ENCODE measurements around the gene ATP13A1.

Gene ATP13A1

DNA sequence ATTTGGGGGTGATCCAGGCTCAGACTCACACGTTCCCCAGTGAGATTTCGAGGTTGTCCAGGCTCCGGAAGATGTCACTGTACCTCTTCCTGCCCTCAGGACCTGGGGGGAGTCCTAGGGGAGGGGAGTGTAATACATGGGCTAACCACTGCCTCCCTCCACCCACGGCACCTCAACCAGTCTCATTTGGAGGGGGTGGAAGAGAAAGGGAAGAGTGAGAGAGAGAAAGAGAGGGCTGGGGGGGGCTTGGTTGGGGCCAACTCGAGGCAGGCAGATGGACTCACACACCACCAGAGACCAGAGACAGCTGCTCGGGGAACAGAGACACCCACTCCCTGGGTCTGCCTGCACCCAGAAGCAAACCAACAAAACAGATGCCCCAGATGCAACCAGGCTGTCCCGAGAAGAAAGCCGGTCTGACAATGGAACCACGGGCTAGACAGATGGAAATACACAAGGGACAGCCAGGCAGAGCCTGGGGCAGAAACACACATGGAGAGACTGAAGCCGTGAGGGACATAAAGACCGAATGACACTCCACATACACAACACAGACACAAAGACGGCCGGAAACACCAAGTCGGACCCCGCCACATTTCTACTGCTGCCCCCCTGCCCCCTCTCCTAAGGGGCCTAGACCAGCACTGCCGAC is 20.8 kb downstream of the ATP13A1 start:
- no peak for DNase-seq

DNA sequence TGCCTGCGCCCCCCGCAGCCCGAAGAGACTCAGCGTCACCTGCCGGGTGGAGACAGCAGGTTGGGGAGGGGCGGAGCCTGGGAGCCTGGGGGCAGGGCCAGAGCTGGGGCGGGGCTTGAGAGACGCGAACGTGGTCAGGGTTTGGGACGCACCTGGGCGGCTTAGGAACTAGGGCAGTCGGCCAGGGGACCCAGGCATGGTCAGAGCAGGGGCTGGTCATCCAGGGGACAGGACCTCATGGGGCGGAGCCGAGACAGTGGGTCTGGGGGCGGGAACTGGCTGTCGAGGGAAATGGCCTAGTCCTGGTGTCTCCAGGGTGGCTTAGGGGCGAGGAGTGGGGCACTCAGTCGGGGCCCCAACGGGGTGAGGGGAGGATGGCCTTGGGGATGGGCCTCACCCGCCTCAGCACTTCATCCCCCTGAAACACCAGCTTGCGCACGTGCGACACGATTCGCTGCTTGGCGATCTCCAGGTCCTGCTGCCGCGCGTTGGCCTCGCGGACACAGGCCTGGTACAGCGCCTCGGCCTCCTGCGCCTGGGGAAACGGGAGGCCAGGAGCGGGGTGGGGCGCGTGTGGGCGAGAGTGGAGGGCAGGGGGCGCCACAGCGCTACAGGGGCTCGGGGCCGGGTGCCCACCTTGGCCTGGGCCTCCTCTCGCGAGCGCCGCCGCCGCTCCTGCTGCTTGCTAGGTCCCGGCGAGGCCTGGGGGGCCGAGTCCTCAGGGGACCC is 25.8 kb downstream of the ATP13A1 start:
- no peak for DNase-seq

DNA sequence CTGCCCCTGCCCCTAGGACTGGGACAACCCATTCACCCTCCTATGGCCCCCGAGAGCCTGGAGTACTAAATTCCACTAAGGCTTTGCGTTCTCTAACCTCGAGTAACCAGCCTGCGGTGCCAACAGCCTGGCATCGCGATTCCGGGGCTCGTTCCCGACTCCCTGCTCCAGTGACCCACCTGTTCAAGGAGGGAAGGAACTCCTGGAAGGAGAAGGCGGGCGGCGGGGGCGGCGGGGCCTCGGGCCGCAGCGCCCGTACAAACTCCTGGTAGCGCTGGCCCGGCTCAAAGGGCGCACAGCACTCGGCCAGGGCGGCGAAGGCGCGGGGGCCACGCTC is 26.3 kb downstream of the ATP13A1 start:
- no peak for DNase-seq

DNA sequence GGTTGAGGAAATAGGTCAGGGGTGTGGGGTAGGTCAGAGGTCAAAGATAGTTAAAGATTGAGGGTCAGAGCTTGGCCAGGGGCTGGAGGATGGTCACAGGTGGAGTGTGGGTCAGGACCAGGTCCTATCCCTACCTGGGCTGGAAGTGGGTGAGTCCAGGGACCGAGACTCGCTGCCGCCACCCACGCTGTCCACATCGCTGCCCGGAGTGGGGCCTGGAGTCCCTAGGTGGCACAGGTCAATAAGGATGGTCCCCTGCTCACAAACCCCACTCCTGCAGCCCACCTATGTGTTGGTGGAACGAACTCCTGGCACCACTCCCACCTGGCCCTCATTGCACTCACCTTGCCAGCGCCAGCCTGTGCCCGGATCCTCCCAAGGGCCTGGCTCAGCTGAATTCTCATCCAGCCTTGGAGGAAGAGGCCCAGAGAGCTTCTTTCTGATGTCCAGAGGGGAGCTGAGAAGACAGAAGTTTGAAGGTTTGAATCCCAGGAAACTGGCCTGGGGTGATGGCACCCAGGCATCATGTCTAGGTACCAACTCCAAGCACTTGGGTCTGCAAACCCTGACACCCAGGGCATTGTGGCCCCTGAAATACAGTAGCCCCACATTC is 26.8 kb downstream of the ATP13A1 start:
- DNase-seq: no peak

DNA sequence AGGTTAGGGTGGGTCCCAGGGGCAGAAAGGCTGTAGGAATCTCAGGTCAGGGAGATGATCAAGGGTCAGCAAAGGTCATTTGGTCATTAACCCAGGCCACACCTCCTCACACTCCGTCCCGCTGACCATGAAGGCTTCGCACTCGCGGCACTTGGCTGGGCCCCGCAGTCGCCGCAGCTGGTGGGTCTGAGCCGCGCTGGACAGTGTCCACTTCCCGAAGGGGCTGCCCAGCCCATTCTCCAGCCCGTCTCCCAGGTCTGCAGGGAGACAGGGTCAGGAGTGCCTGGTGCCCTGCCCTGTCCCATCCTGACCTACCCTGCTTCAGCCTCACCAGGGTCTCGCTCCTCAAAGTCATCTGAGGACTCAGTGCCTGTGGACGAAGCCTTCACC is 28.2 kb downstream of the ATP13A1 start:
- no peak for DNase-seq

DNA sequence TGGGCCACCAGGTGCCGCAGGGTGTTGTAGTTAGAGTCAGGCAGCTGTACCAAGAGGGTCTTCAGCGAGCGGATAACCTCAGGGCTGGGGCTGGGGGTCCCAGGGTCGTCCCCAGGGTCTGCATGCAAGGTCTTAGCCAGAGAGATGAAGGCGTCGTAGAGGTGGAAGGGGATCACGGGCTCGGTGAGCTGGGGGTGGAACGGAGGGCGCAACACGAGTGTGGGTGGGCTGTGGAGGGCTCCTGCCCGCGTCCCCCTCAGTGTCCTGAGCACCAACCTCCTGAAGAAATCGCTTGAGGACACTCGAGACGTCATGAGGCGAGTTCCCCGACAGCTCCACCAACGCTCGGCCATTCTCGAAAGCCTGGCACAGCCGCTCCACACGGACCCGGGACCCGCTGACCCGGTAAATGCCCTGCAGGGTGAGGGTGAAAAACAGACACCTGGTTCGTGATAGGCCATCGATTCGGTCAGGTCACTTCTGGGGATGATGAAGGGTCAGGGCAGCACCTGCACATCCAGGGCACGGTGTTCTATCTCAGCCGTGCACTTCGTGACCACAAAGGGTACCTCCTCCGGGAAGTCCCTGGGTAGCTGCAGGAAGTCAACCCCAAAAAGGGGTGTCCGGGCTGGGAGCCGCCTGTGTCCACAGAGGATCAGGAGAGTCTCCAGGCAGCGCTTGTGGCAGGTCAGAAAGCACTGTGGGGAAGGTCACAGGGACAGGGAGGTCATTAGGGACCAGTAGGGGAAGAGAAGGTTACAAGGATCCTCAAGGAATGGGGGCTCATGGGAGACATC is 28.8 kb downstream of the ATP13A1 start:
- DNase-seq: no peak

DNA sequence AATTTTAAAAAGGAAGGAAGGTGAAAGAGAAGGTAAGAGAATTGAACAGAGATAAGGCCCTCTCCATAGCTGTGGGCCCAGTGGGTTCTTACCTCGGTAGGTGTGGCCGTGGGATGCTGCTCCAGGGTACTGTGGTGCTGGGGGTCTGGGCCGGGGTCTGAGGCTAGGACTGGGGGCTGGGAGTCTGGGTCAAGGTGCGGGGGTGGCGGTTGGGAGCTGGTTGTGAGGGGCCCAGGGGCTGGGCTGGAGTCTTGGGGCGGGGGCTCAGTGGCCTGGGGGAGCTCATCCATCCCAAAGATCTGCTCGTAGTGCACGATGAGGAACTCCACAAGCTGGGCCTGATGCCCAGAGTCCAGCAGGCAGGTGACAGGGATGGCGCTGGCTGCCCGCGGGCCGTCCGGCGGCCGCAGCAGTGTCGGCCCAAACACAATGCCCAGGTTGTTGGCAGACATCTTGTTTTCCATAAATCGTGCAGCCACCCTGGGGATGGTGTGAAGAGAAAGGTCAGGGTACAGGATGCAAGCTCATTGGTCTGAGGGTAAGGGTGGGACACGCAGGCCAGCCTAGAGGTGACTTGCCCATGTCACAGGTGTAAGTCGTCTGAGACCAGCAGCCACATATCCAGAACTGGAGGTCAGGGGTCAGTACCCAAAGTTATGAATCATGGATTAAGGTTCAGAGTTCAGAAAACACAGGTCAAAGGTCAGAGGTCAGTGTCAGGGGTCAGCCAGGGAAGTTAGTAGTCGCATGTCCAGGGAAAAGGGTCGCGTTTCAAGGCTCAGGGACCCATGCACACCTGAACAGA is 29.6 kb downstream of the ATP13A1 start:
- no peak for DNase-seq

DNA sequence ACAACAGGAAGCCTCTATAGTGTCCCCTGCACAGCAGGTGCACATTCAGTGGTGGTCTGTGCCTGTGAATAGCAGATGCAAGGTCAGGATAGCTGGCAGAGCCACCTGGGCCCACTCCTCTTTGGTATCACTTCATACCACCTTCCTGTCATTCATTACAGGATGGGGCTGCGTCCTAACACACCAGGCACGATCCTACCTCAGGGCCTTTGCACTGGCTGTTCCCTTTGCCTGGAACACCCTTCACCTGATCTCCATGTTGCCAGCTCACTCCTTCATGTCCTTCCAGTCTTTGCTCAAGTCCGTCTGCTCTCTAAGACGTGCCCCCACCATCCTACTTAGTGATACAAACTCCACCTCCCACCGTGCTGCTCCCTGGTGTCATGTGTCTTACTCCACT is 30.8 kb downstream of the ATP13A1 start:
- DNase-seq: no peak

DNA sequence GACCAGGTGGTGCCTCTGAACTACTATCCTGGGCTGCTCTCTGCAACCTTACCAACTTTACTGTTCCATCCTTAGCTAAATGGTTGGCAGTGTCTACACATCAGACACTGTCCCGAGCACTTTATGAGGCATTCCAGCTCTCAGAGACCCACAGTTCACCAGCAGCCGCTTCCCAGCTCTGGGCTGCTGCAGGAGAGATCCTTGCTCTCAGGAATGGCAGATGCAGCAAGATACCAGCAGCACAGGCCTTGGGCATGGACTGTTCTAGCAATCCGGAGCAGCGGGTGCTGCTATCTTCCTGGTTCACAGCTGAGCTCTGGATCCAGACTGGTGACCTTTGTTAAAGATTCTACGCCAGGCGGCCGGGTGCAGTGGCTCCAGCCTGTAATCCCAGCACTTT is 32.1 kb downstream of the ATP13A1 start:
- no peak for DNase-seq

DNA sequence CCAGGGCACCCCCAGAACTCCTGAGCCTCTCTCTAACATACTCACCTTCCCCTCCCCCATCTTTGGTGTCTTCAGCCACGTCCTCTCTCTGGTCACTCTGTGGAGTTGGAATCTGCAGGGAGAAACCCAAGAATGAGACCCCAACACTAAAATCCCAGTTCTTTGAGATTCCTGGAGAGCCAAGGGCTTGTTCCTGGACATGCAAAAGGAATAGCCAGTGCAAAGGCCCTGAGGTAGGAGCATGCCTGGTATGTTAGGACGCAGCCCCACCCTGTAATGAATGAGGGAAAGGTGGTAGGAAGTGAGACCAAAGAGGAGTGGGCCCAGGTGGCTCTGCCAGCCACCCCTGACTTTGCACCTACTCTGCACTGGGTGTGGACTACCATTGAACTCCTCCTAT is 33.0 kb downstream of the ATP13A1 start:
- no peak for DNase-seq

DNA sequence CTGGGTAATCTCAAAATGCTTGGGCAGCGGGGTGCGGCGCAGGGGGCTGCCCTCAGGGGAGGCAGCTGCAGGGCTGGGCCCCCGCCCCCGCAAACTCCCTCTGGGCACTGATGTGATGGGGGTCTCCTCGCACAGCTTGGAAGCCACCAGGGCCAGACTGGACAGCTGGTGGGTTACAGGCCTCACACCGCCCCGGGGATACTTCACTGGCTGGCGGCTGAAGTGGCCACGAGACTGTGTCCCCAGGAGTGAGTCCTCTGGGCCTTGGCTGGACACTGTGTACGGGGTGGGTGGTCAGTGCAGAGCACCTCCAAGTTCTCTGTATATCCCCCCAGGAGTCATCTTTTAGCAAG is 33.4 kb downstream of the ATP13A1 start:
- DNase-seq: no peak

DNA sequence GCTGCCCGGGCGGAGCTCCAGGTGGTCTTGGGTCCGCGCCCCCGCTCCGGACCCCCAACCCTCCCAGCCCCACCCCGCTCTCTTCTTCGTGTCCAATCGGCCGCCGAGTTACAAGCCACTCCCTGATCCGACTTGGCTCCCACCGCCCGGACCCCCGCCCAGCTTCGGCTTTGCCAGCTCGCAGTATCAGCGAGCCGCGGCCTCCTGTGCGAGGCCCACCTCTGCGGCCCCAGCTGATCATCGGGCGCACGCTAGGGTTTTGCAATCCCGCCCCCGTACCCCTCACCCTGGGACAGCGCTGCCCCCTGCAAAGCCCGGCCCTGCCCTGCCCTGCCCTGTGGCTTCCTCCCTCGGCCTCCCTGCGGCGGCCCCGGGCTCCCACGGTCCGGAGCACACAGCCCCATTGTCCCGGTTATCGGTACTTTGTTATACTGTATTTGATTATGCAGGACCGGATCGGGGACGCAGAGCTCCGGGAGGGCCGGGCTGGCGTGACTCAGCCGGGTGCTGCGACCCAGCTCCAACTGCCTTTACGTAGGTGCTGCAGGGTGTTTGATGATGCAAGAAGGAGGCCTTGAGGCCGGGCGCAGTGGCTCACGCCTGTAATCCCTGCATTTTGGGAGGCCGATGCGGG is 34.9 kb downstream of the ATP13A1 start:
- peak; percentile 71 for DNase-seq

DNA sequence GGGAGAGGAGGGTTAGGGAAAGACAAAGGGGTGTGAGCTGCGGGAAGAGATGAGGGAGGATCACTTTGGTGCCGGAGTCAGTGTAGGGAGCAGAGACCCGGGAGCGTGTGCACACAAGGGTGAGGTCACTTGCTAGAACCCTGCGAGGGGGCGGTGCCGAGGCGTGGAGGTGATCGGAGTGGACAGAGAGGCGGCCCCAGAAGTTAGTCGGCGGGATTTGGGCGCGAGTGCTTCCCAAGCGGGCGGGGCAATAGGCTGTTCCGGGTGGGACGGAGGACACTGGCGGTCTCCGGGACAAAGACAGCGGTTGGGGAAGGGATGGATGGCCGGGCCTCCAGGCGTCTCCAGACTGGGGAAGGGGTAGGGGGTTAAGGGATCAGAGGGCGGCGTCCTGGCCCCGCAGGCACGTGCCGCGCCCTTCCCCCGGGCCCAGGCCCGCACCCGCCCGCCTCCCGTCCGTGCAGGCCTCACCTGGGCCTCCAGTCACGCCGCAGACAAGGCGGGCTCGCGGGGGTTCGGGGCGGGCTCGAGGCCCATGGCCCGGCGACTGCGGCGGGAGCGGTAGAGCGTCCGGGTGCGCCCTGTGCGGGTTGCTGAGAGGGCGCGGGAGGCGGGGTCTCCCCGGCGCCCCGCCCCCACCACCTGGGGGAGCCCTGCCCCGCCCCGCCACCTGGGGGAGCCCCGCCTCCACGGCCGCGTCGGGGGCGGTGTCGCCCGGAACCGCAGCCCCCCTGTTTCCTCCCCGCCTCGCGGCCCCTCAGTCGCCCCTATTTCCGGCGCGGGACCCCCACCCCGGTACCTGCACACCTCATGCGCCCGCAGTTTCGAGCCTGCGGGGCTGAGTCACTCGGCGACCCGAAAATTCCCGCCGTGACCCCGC is 35.6 kb downstream of the ATP13A1 start, which contains the start of gene LPAR2:
LPAR2 (minus strand) TSS at position 600 of the 880 bp plus-strand sequence. CDS start 945 bp downstream, outside the sequence.
- DNase-seq: peak; percentile 54

DNA sequence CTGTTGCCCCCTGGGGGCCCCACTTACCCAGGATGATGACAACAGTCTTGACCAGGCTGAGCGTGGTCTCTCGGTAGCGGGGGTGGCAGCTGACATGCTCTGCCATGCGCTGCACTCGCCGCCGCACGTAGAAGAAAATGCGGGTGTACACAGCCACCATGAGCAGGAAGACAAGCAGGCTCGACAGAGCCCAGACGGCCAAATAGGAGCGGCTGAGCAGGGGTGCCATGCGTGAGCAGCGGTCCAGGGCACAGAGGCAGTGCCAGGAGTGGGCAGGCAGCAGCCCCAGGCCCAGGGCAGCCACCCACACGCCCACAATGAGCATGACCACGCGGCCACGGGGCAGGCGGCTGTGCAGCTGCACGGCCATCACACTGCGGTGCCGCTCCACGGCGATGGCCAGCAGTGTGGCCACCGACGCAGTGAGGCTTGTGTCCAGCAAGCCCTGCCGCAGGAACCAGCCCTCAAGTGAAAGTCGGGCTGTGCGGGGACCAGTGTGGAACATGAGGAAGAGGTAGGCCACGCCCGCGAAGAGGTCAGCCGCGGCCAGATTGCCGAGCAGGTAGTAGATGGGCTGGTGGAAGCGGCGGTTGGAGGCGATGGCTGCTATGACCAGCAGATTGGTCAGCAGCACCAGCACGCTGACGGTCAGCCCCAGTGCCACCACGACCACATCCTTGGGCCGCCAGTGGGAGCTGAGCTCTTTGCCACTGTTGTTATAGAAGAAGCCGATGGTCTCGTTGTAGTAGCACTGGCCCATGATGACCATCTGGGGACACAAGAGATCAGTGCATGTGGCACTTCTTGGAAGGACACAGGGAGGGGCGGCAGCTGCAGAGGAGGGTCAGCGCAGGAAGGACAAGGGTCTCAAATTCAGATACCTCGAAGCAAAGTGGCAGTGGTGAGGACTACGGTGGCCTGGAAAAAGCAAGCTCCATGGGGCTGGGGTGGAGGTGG is 36.7 kb downstream of the ATP13A1 start:
- DNase-seq: peak; percentile 46

DNA sequence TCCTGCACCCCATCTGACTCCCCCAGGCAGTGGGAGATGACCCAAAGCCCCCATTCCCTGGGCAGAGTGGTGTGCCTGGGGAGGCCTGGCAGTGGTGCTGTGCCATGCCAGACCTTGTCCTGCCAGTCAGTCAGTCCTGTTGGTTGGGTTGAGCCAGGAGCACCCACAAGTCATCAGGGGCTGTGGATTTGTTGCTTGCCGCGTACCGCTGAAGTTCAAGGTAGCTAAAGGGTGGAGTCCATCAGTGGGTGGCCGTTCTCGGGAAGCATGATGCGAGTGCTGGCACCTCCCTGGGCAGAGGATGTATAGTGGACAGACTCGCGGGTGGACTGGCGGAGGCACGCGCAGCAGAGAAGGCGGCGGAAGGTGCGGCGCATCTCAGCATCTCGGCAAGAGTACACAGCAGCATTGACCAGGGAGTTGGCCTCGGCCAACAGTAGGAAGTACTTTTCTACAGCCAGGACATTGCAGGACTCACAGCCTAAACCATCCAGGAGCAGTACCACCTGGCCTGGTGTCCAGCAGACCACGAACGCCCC is 39.4 kb downstream of the ATP13A1 start:
- DNase-seq: peak; percentile 31

DNA sequence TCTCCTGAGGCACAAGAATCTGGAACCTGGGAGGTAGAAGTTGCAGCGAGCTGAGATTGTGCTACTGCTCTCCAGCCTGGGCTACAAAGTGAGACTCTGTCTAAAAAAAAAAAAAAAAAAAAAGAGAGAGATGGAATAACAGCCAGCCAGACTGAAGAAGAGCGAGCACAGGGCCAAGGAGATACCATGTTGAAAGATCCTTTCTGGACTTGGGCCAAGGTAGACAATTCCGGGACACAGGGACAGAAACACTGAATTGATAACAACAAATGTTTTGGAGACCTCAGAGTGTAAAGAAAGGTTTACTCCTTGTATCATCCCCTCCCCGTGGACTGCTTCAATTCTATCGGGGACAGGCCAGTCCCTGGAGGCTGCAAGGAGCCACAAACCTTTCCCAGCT is 40.1 kb downstream of the ATP13A1 start:
- DNase-seq: peak; percentile 26

DNA sequence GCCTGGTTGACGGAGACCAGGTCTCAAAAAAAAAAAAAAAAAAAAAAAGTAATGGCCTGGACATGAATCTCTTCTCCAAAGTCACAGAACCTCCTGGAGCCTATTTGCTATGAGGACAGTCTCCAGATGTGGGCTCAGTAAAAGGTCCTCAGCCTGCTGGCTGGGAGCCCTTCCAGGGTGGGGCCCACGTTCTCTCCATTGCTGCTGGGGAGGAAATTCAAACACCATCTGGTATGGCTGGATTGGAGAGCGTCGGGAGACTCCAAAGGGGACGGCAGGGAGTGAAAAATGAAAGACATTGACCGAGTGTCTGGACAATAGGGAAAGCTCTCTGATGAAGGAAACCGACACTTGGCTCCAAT is 43.6 kb downstream of the ATP13A1 start:
- DNase-seq: no peak

DNA sequence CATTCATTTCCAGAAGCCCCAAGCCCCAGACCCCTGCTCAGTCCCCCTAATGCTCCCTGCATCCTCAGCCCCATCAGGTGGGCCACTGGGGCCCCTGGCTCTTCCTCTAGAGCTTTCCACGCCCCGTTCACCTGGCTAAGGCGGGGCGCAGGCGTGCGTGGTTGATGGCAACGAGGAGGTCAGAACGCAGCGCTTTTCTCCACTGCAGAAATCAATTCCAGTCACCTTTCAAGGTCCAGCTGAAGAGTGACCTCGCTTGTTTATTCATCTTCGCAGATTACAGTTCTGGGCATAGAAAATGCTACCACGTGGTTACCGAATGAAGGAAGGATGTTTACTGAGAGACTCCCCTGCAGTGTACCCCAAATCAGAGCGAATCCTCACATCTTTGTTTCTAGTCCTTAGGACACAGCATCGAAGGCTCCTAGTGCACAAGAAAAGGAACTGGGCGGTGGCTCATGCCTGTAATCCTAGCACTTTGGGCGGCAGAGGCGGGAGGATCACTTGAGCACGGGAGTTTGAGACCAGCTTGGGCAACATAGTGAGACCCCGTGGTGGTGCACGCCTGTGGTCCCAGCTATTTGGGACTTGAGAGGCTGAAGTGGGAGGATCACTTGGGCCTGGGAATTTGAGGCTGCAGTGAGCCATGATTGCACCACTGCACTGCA is 44.2 kb downstream of the ATP13A1 start:
- no peak for DNase-seq

Measured in right forelimb (tissue), 1 donor.